Left lung (tissue), 10 donors: ENCODE data around the gene FCRL4. TPM values are rescaled to one million over a fixed set of nuclear protein-coding genes. Genes with fewer than 3 reads are reported as not detected.

ENCODE experiments used
- ATAC-seq: fragments of 200-7000 bp; cut with Tn5 transposase; one replicate; pipeline ENCODE4 v1.9.1; 2020; ENCODE audit warnings: moderate library complexity
- DNase-seq, 4 donors: peaks; one replicate each; pipeline ENCODE4 v3.0.0-alpha.2; 2013 to 2020
- H3K27ac ChIP-seq, 2 donors: fragments of 200-600 bp; sonication (generic) in 1 of 2; one replicate each; pipeline versions ENCODE4 v1.5.0 to v1.8.0; 2020 to 2021
- H3K27me3 ChIP-seq, 2 donors: fragments of 200-600 bp; sonication (generic) in 1 of 2; one replicate each; pipeline versions ENCODE4 v1.5.0 to v1.8.0; 2020 to 2021
- H3K36me3 ChIP-seq, 2 donors: fragments of 200-600 bp; sonication (generic) in 1 of 2; one replicate each; pipeline versions ENCODE4 v1.5.0 to v1.8.0; 2020 to 2021
- H3K4me1 ChIP-seq, 2 donors: fragments of 200-600 bp; one replicate each; pipeline ENCODE4 v1.8.0; 2021
- H3K4me3 ChIP-seq, 2 donors: fragments of 200-600 bp; sonication (generic) in 1 of 2; one replicate each; pipeline versions ENCODE4 v1.5.0 to v1.8.0; 2020 to 2021; ENCODE audit warnings: mild to moderate bottlenecking in 1 of 2
- H3K9me3 ChIP-seq, 2 donors: fragments of 200-600 bp; sonication (generic) in 1 of 2; one replicate each; pipeline versions ENCODE4 v1.5.0 to v1.8.0; 2020 to 2021
- intact Hi-C, 2 donors: fragments of 100-400 bp; cut with DNase I; formaldehyde crosslinking; loops; one replicate each; pipeline versions ENCODE4 v1.11.2 to v1.14.2; 2022
- polyA plus RNA-seq, 6 donors: library from polyadenylated mRNA; unstranded; fragments of 120-200 nt; gene quantifications; one replicate each; pipeline ENCODE4 v1.2.1, GENCODE V29; 2013; ENCODE audit not compliant: insufficient read length in 6 of 6
- total RNA-seq, 2 donors: library from RNA; stranded (reverse); fragmentation: NEBNext Ultra II Directional; extraction: Animal tissue kit (Norgen Biotek cat#: 25700); gene quantifications; one replicate each; pipeline ENCODE4 v1.2.1, GENCODE V29; 2021
- TF ChIP-seq, protein P1 (sequence below), 2 donors: fragments of 200-600 bp; sonication (generic) in 1 of 2; IDR thresholded peaks; one replicate each; pipeline versions ENCODE4 v1.5.0 to v1.8.0; 2021; ENCODE audit warnings: antibody characterized with exemption in 2 of 2
- donor health status: DM: no; HTN: yes; CAD: no.
- donor health status: DM: no; HTN: no; CAD: no.

FCRL4 gene
- total and polyA plus RNA-seq, 8 donors = not detected

DNA sequence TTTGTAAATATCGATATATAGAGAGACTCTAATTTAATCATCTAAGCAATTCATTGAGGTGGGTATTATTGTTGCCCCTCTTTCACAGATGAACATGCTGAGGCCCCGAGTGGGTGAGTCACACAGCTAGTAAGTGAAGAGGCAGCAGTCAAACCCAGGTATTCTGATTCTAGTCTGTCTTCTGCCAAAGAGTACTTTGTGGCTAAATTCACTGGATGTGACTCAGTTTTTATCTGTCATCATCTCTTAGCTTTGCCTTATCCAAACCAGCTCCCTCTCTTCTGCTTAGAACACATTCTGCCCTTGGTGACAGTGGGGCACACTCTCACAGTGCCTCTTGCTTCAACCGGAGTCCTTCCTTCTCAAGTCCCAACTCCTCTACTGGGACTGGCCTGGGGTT, 57.0 kb downstream of the FCRL4 start:
- Histone ChIP-seq H3K4me1 (no peaks in the 10 kb centered on the region), H3K4me3 (no peak overlapping the region), H3K27ac (no peak overlapping the region), H3K9me3 (no peaks in the 10 kb centered on the region), H3K36me3 (no peaks in the 10 kb centered on the region), H3K27me3 (peaks cover 0 to 10% of the 10 kb centered on the region in 2 donors)
- ATAC-seq (no peak), DNase-seq (no peak)
- TF ChIP-seq, protein P1, sequence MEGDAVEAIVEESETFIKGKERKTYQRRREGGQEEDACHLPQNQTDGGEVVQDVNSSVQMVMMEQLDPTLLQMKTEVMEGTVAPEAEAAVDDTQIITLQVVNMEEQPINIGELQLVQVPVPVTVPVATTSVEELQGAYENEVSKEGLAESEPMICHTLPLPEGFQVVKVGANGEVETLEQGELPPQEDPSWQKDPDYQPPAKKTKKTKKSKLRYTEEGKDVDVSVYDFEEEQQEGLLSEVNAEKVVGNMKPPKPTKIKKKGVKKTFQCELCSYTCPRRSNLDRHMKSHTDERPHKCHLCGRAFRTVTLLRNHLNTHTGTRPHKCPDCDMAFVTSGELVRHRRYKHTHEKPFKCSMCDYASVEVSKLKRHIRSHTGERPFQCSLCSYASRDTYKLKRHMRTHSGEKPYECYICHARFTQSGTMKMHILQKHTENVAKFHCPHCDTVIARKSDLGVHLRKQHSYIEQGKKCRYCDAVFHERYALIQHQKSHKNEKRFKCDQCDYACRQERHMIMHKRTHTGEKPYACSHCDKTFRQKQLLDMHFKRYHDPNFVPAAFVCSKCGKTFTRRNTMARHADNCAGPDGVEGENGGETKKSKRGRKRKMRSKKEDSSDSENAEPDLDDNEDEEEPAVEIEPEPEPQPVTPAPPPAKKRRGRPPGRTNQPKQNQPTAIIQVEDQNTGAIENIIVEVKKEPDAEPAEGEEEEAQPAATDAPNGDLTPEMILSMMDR (IDR thresholded peaks at IDR 0.05) = no peak
- intact Hi-C loops = no loop called here

DNA sequence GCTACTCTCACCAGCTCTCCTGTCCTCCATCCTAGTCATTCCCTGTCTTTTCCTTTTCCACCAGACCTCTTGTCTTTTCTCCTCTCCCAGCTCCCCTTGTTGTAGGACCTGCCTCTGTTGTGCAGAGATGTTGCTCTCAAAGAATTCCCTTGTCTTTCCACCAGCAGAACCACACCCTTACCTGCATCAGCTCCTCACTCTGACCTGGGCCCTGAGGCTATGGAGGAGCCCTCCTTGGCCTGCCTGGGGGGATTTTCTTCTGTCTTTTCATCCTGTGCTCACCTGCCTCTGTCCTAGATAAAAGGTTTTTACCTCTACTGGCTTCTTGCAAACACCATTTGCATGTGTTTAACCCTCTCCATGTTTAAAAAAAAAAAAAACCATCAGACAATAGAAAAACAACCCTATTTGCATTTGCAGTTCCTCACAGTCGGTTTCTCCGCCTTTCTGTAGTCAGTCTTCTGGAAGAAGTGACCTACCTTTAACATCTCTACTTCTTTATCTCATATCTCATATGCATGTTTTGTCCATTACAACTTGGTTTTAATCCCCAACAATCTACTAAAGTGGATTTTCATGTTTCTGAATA, 57.6 kb downstream of the FCRL4 start:
- intact Hi-C loops = no loop called here
- DNase-seq (no peak), ATAC-seq (no peak)
- no peak overlapping the region for H3K4me3 ChIP-seq
- H3K27ac ChIP-seq = no peak overlapping the region
- TF ChIP-seq, protein P1 (IDR thresholded peaks at IDR 0.05) = no peak
- no peaks in the 10 kb centered on the region for H3K4me1 ChIP-seq
- H3K9me3 ChIP-seq = no peaks in the 10 kb centered on the region
- no peaks in the 10 kb centered on the region for H3K36me3 ChIP-seq
- H3K27me3 ChIP-seq = peaks cover 0 to 10% of the 10 kb centered on the region in 2 donors

DNA sequence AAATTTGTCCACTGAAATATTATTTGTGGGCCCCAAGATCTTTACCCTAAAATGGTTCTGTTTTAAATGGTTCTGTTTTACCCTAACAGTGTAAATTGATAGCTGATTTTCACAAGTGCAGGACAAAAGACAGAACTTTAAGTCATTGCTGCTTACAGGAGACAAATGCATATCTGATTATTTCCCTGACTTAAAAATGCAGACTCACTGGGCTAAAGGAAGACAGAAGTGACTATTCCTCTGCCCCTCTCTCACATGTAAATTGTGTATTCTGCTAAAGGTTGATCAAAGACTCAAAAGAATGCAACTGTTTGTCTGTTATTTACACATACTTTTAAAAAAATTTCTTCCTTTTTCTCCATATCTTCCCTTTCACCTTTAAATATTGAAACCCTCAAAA, 58.3 kb downstream of the FCRL4 start:
- intact Hi-C loops = no loop called here
- Histone ChIP-seq H3K36me3 (no peaks in the 10 kb centered on the region), H3K27ac (no peak overlapping the region), H3K27me3 (peaks cover 0 to 10% of the 10 kb centered on the region in 2 donors), H3K9me3 (no peaks in the 10 kb centered on the region), H3K4me1 (no peaks in the 10 kb centered on the region), H3K4me3 (no peak overlapping the region)
- TF ChIP-seq, protein P1 (IDR thresholded peaks at IDR 0.05) = no peak
- no peak for ATAC-seq
- DNase-seq = no peak

DNA sequence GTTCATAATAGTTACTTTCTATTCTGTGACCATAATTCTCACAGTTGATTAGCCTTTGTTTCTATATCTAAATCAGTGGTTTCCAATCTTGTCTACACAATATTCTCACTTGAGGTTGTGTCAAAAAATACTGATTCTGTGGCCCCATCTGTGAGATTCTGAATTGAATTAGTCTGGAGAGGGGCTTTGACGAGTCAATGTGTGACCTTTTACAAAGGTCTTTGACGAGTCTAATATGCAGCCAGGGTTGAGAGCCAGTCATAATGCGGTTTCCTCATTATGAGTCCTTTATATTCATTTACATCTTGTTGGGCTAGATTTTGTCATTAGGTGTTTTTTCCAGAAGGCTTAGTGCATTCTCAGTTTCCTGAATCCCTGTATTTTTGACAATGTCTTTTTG, 65.3 kb downstream of the FCRL4 start:
- intact Hi-C loops = no loop called here
- Histone ChIP-seq H3K27me3 (no peaks in the 10 kb centered on the region), H3K4me1 (no peaks in the 10 kb centered on the region), H3K27ac (no peak overlapping the region), H3K4me3 (no peak overlapping the region), H3K9me3 (no peaks in the 10 kb centered on the region), H3K36me3 (no peaks in the 10 kb centered on the region)
- no peak for DNase-seq
- TF ChIP-seq, protein P1 (IDR thresholded peaks at IDR 0.05) = no peak
- no peak for ATAC-seq

DNA sequence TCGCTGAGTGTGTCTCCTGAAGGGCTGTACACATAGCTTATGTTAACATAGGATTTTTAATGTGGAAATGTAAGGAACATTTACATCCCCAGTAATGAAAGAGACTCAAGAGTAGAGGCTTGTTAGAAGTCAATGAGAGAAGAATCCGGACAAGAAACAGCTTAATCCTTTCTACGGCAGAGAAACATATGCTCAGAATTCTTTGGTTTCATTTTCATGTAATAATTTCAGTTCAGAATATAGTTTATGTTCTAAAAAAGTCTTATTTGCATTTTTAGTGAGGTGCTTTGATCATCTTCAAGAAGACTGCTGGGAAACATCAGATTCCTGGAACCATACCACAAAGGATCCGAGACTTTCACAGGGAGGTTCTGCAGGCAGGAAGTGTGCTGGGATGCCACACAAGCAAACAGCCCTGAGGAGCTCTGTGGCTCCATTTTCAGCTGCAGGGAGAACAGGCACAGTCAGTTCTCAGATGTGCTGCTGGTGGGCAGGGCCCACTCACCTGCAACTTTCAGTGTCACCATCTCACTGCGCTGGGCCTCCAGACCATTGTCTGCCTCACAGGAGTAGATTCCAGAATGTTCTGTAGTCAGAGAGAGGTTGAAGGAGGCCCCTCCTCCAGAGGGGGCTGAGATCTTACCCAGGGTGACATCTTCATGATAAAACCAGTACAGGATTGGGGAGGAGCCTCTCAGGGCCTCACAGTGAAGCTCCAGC, 74.0 kb downstream of the FCRL4 start:
- DNase-seq = no peak
- Histone ChIP-seq H3K4me1 (no peaks in the 10 kb centered on the region), H3K36me3 (no peaks in the 10 kb centered on the region), H3K27me3 (no peaks in the 10 kb centered on the region), H3K9me3 (no peaks in the 10 kb centered on the region), H3K4me3 (no peak overlapping the region), H3K27ac (no peak overlapping the region)
- intact Hi-C loops = no loop called here
- no peak for ATAC-seq
- TF ChIP-seq, protein P1 (IDR thresholded peaks at IDR 0.05) = no peak

Other genes with a start within 250 kb of the FCRL4 start
- 1 to 10 TPM; 1.1 to 1.5 TPM for gene FCRL5, start 45.6 kb downstream of the FCRL4 start, total RNA-seq
- gene FCRL5, start 45.6 kb downstream of the FCRL4 start, polyA plus RNA-seq = under 1 TPM in 5 of 6 donors, not detected in 1; 0.08 to 0.24 (median 0.10) TPM
- under 1 TPM; 0.58 to 0.84 TPM for gene FCRL3, start 102.7 kb upstream of the FCRL4 start, total RNA-seq
- gene FCRL3, start 102.7 kb upstream of the FCRL4 start, polyA plus RNA-seq = under 1 TPM; 0.17 to 0.58 (median 0.41) TPM
- gene FCRL2, start 179.0 kb upstream of the FCRL4 start, total RNA-seq = under 1 TPM; 0.26 to 0.99 TPM
- under 1 TPM in 4 of 6 donors, not detected in 2; 0.08 to 0.15 (median 0.13) TPM for gene FCRL2, start 179.0 kb upstream of the FCRL4 start, polyA plus RNA-seq
- 1 to 10 TPM in 1 of 2 donors, under 1 TPM in 1; 0.85 to 3.4 TPM for gene FCRL1, start 222.0 kb upstream of the FCRL4 start, total RNA-seq
- gene FCRL1, start 222.0 kb upstream of the FCRL4 start, polyA plus RNA-seq = under 1 TPM; 0.14 to 0.31 (median 0.19) TPM
- 1 to 10 TPM in 1 of 2 donors, under 1 TPM in 1; 0.64 to 2.2 TPM for gene CD5L, start 243.7 kb upstream of the FCRL4 start, total RNA-seq
- gene CD5L, start 243.7 kb upstream of the FCRL4 start, polyA plus RNA-seq = under 1 TPM in 1 of 6 donors, not detected in 5; 0.23 TPM